ENCODE results near the gene EXOC6B.

The EXOC6B gene

GRCh38 chr2:72745679-72746368 is 80.0 kb downstream of the EXOC6B start:
- Histone ChIP-seq H2AFZ (ENCODE audit: low read depth, low read length) (no peak overlapping the region), H3K79me2 (ENCODE audit: low read length) (no peaks in the 10 kb centered on the region), H3K27ac (ENCODE audit: low read length) (no peak overlapping the region), H4K20me1 (ENCODE audit: insufficient read depth, low read length) (no peaks in the 10 kb centered on the region), H3K27me3 (ENCODE audit: low read depth, low read length) (no peaks in the 10 kb centered on the region), H3K4me2 (ENCODE audit: low read length) (peak overlapping the region; percentile 7; the same call in 1 of the 2 replicates), H3K9ac (ENCODE audit: low read length) (no peak overlapping the region), H3K4me3 (ENCODE audit: low read length) (no peak overlapping the region), H3K36me3 (replicated peaks; ENCODE audit: low read depth, low read length) (no peaks in the 10 kb centered on the region), H3K4me1 (ENCODE audit: low read length) (peaks cover 21% of the 10 kb centered on the region), H3K9me3 (ENCODE audit: insufficient read depth, low read length) (no peaks in the 10 kb centered on the region)
- TF ChIP-seq EZH2phosphoT487 (IDR thresholded peaks at IDR 0.05; ENCODE audit: low read depth) (no peak), CTCF (IDR thresholded peaks at IDR 0.05; ENCODE audit: low read depth, low read length) (peak; percentile 81)

- peak overlapping the region; percentile 25 for H3K4me2 ChIP-seq (ENCODE audit: low read length)
- H3K4me3 ChIP-seq (ENCODE audit: low read length): no peak overlapping the region
- H3K4me1 ChIP-seq (ENCODE audit: low read length): peaks cover 21% of the 10 kb centered on the region
- H3K9ac ChIP-seq (ENCODE audit: low read length): no peak overlapping the region
- H4K20me1 ChIP-seq (ENCODE audit: insufficient read depth, low read length): no peaks in the 10 kb centered on the region
- no peak for TF ChIP-seq EZH2phosphoT487 (IDR thresholded peaks at IDR 0.05; ENCODE audit: low read depth)
- TF ChIP-seq CTCF (IDR thresholded peaks at IDR 0.05; ENCODE audit: low read depth, low read length): no peak
- no peaks in the 10 kb centered on the region for H3K27me3 ChIP-seq (ENCODE audit: low read depth, low read length)
- H3K27ac ChIP-seq (ENCODE audit: low read length): no peak overlapping the region
- no peaks in the 10 kb centered on the region for H3K9me3 ChIP-seq (ENCODE audit: insufficient read depth, low read length)
- no peak overlapping the region for H2AFZ ChIP-seq (ENCODE audit: low read depth, low read length)
- no peaks in the 10 kb centered on the region for H3K79me2 ChIP-seq (ENCODE audit: low read length)
- no peaks in the 10 kb centered on the region for H3K36me3 ChIP-seq (replicated peaks; ENCODE audit: low read depth, low read length)
Observed at GRCh38 chr2:72744049-72744448, 81.8 kb downstream of the EXOC6B start.

DNA sequence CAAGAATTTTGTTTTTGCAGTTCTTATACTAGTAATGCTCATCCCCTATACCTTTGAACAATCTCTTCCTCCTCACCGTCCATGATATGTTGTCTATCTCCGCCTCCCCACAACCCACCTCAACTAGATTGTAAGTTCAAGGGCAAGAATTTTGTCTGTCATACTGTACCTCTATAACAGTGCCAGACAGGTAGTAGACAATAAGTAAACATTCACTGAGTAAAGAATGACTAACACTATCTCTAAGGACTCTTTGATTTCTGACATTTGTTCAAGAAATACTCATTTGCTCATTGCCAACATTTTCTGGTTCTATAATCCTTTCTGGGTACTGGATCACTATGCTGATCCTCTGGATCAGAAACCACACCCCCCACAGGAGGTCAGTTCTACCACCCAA is 82.4 kb downstream of the EXOC6B start:
- Histone ChIP-seq H2AFZ (ENCODE audit: low read depth, low read length) (no peak overlapping the region), H3K9me3 (ENCODE audit: insufficient read depth, low read length) (no peaks in the 10 kb centered on the region), H3K36me3 (replicated peaks; ENCODE audit: low read depth, low read length) (no peaks in the 10 kb centered on the region), H3K27me3 (ENCODE audit: low read depth, low read length) (no peaks in the 10 kb centered on the region), H3K27ac (ENCODE audit: low read length) (no peak overlapping the region), H4K20me1 (ENCODE audit: insufficient read depth, low read length) (no peaks in the 10 kb centered on the region), H3K79me2 (ENCODE audit: low read length) (no peaks in the 10 kb centered on the region), H3K9ac (ENCODE audit: low read length) (no peak overlapping the region), H3K4me1 (ENCODE audit: low read length) (peaks cover 21% of the 10 kb centered on the region), H3K4me2 (ENCODE audit: low read length) (no peak overlapping the region), H3K4me3 (ENCODE audit: low read length) (no peak overlapping the region)
- TF ChIP-seq CTCF (IDR thresholded peaks at IDR 0.05; ENCODE audit: low read depth, low read length): no peak
- no peak for TF ChIP-seq EZH2phosphoT487 (IDR thresholded peaks at IDR 0.05; ENCODE audit: low read depth)

DNA sequence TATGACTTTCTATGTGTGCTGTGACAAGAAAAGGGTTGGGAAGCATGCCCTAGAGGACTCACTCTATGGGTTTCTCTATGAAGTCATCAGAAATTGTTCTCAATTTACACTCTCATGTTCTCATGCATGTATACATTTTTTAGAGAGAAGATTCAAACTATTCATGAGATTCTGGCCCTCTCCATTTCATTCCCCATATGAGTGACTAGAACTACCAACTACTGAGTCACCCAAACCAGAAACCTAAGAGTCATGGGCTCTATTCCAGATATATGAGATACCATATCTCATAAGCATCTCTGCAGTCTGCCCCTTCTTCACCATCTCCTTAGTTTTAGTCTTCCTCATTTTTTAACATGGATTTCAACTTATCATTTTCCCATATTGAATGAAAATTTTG is 87.7 kb downstream of the EXOC6B start:
- H3K4me2 ChIP-seq (ENCODE audit: low read length): no peak overlapping the region

More for the DNA sequence above, 87.7 kb downstream of the EXOC6B start:
- Histone ChIP-seq H3K27me3 (ENCODE audit: low read depth, low read length) (no peaks in the 10 kb centered on the region), H3K4me3 (ENCODE audit: low read length) (no peak overlapping the region), H3K9me3 (ENCODE audit: insufficient read depth, low read length) (no peaks in the 10 kb centered on the region), H3K27ac (ENCODE audit: low read length) (no peak overlapping the region), H4K20me1 (ENCODE audit: insufficient read depth, low read length) (no peaks in the 10 kb centered on the region), H2AFZ (ENCODE audit: low read depth, low read length) (no peak overlapping the region), H3K79me2 (ENCODE audit: low read length) (no peaks in the 10 kb centered on the region), H3K9ac (ENCODE audit: low read length) (no peak overlapping the region), H3K36me3 (replicated peaks; ENCODE audit: low read depth, low read length) (no peaks in the 10 kb centered on the region), H3K4me1 (ENCODE audit: low read length) (no peaks in the 10 kb centered on the region)
- TF ChIP-seq CTCF (IDR thresholded peaks at IDR 0.05; ENCODE audit: low read depth, low read length): no peak
- TF ChIP-seq EZH2phosphoT487 (IDR thresholded peaks at IDR 0.05; ENCODE audit: low read depth): no peak
